ENCODE data around the gene TRIP12.

The TRIP12 gene

DNA sequence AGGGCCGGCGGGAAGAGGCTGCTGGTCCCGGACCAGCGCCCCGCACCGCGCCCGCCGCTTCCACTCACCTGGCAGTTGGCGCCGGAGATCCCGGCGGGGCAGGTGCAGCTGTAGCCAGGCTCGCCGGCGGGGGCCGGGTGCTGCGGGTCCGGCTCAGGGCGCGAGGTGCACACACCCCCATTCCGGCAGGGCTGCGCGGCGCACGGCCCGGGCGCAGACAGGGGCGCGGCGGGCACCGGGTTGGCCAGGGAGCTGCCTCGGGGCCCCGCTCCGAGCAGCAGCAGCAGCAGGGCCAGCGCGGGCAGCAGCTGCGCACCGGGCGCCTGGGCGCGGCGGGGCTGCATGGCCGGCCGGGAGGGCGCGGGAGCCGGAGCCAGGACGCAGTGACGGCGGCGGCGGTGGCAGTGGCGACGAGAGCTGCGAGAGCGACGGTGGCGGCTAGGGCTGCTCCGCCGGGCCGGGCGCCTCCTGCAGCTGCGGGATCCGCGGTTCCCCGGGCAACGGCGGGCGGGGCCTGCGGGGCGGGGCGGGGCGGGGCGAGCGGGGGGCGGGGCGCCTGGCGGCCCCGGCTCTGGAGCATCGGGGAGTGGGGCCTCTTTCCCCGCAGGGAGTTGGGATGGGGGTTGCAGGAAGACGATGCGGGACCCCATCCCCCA lies 207.6 kb downstream of the TRIP12 start, which contains the start of gene DNER:
DNER (minus strand) TSS at position 476 of the 656 bp plus-strand sequence; CDS start at position 344, 132 bp downstream.
- no peaks in the 10 kb centered on the region for H3K9me3 Mint-ChIP-seq
- peaks cover 74% of the 10 kb centered on the region for H3K27me3 Mint-ChIP-seq
- intact Hi-C loops (cut with micrococcal nuclease), result no loop called here
- no peak within 1 kb of the TSS for H3K27ac Mint-ChIP-seq
- H3K4me1 Mint-ChIP-seq (ENCODE audit: low read depth), result no peaks in the 10 kb centered on the region
- no peak within 1 kb of the TSS for H3K4me3 Mint-ChIP-seq
- no peaks in the 10 kb centered on the region for H3K36me3 Mint-ChIP-seq (ENCODE audit: low read depth)

Measured in dendritic cell treated with granulocyte-macrophage colony-stimulating factor and Interleukin-4, amounts not matched to agents 40 ng/mL and 50 ng/mL, for 4 days (primary cell).